B cell (primary cell): ENCODE results near the gene ODF2L. TPM values are rescaled to one million over a fixed set of nuclear protein-coding genes. Genes with fewer than 3 reads are reported as not detected.

Experiments
- ATAC-seq: fragments of 200-7000 bp; cut with Tn5 transposase; one replicate; pipeline ENCODE4 v1.10.0; 2021; ENCODE audit warnings: low read depth, mild to moderate bottlenecking, moderate number of reproducible peaks, moderate library complexity
- CTCF ChIA-PET: fragments of 350-600 bp; sonication (Branson Sonifier 250); formaldehyde crosslinking; loops from one replicate; lab custom pipeline; 2021; ENCODE audit warnings: antibody characterized with exemption, inconsistent platforms; lab: Charles Lee
- POLR2A ChIA-PET: fragments of 350-600 bp; sonication (Branson Sonifier 250); formaldehyde crosslinking; loops from one replicate; lab custom pipeline; 2021; ENCODE audit warnings: antibody characterized with exemption; lab: Charles Lee
- DNase-seq: peaks from one replicate; pipeline ENCODE4 v3.0.0; 2013
- H2AFZ ChIP-seq: 2 replicates; pipeline ENCODE4 v1.6.1; 2012; ENCODE audit warnings: mild to moderate bottlenecking, low read depth, low read length; ENCODE audit not compliant: insufficient read depth, poor library complexity, severe bottlenecking
- H3K27ac ChIP-seq, 2 donors: 1 replicate in 1 of 2; 2 replicates in 1 of 2; pipeline ENCODE4 v1.5.1; 2012 to 2013; ENCODE audit warnings: low read length in 2 of 2, mild to moderate bottlenecking in 2 of 2, moderate library complexity in 1 of 2
- H3K27me3 ChIP-seq, 4 experiments: fragments of 200-600 bp in 1 of 4; sonication (generic) in 1 of 4; replicated peaks in 1 of 4; 1 replicate in 2 of 4; 2 replicates in 2 of 4; pipeline versions ENCODE4 v1.6.1 to v1.7.0; 2013 to 2016; ENCODE audit warnings: low read length in 3 of 4, mild to moderate bottlenecking in 2 of 4, mixed read lengths in 1 of 4, moderate library complexity in 1 of 4; ENCODE audit not compliant: insufficient read depth in 4 of 4, control insufficient read depth in 3 of 4; ENCODE audit errors: control extremely low read depth in 1 of 4
- H3K36me3 ChIP-seq, 2 experiments: replicated peaks in 1 of 2; 1 replicate in 1 of 2; 2 replicates in 1 of 2; pipeline versions ENCODE4 v1.6.1 to v1.7.1; 2013; ENCODE audit warnings: low read length in 1 of 2; ENCODE audit not compliant: insufficient read depth in 2 of 2, control insufficient read depth in 1 of 2; ENCODE audit errors: control extremely low read depth in 1 of 2, extremely low read depth in 1 of 2
- H3K4me1 ChIP-seq, 2 donors: fragments of 200-600 bp in 1 of 2; sonication (generic) in 1 of 2; 1 replicate in 1 of 2; 2 replicates in 1 of 2; pipeline versions ENCODE4 v1.5.1 to v1.6.1; 2013 to 2017; ENCODE audit warnings: low read length in 2 of 2; ENCODE audit not compliant: control insufficient read depth in 2 of 2, insufficient read depth in 2 of 2
- H3K4me2 ChIP-seq: replicated peaks from 2 replicates; pipeline ENCODE3; 2012; ENCODE audit warnings: mild to moderate bottlenecking, low read depth, low read length; ENCODE audit not compliant: poor library complexity, severe bottlenecking
- H3K4me3 ChIP-seq, 5 experiments: fragments of 200-600 bp in 1 of 5; sonication (generic) in 1 of 5; 1 replicate in 3 of 5; 2 replicates in 2 of 5; pipeline versions ENCODE4 v1.5.1 to v1.7.0; 2011 to 2016; ENCODE audit warnings: low read length in 4 of 5, mild to moderate bottlenecking in 4 of 5, low read depth in 2 of 5, control low read depth in 1 of 5, moderate library complexity in 1 of 5; ENCODE audit not compliant: insufficient read depth in 1 of 5; ENCODE audit errors: control extremely low read depth in 1 of 5, extremely low read depth in 1 of 5
- H3K79me2 ChIP-seq: fragments of 200-600 bp; sonication (generic); one replicate; pipeline ENCODE4 v1.6.0; 2016; ENCODE audit warnings: low read length; ENCODE audit not compliant: control insufficient read depth, insufficient read depth
- H3K9ac ChIP-seq: fragments of 200-600 bp; sonication (generic); 2 replicates; pipeline ENCODE4 v1.6.1; 2017; ENCODE audit warnings: mild to moderate bottlenecking, low read length, moderate library complexity
- H3K9me3 ChIP-seq, 3 donors: one replicate each; pipeline versions ENCODE4 v1.6.1 to v1.7.1; 2013; ENCODE audit warnings: low read length in 2 of 3; ENCODE audit not compliant: control insufficient read depth in 2 of 3, insufficient read depth in 1 of 3; ENCODE audit errors: control extremely low read depth in 1 of 3
- H4K20me1 ChIP-seq: 2 replicates; pipeline ENCODE4 v1.6.0; 2012; ENCODE audit warnings: mild to moderate bottlenecking, low read length; ENCODE audit not compliant: insufficient read depth, control insufficient read depth, poor library complexity, severe bottlenecking
- H3K27ac Mint-ChIP-seq: one replicate; pipeline ENCODE4 v1.8.0; 2021; ENCODE audit warnings: mixed read lengths
- H3K27me3 Mint-ChIP-seq: one replicate; pipeline ENCODE4 v1.8.0; 2021; ENCODE audit warnings: mixed read lengths
- H3K4me1 Mint-ChIP-seq: one replicate; pipeline ENCODE4 v1.8.0; 2021; ENCODE audit warnings: mixed read lengths
- H3K4me3 Mint-ChIP-seq: one replicate; pipeline ENCODE4 v1.8.0; 2021; ENCODE audit warnings: mixed read lengths
- H3K9me3 Mint-ChIP-seq: one replicate; pipeline ENCODE4 v1.8.0; 2022; ENCODE audit warnings: mixed read lengths; ENCODE audit not compliant: insufficient read depth
- EZH2 ChIP-seq: IDR thresholded peaks from 2 replicates; pipeline ENCODE4 v1.6.1; 2012; ENCODE audit warnings: borderline replicate concordance, low read depth, mild to moderate bottlenecking, moderate library complexity, low read length; ENCODE audit not compliant: insufficient read depth, poor library complexity, severe bottlenecking
- WGBS: methylation state at CpG from one replicate; pipeline ENCODE4 v1.1.5; 2013; ENCODE audit warnings: missing lambda C conversion rate; ENCODE audit not compliant: insufficient coverage; 5-methylcytosine and 5-hydroxymethylcytosine counted together
- intact Hi-C: fragments of 100-400 bp; cut with micrococcal nuclease; formaldehyde crosslinking; loops from one replicate; pipeline ENCODE4 v1.10.0; 2022
- polyA plus RNA-seq: library from polyadenylated mRNA; depleted of rRNA; stranded (reverse); fragments of >200 nt; gene quantifications from 2 replicates; pipeline ENCODE4 v1.2.3, GENCODE V29; 2012
- total RNA-seq, 2 donors: library from RNA; stranded (reverse); fragments of 120-200 nt in 1 of 2; gene quantifications; 1 replicate in 1 of 2; 2 replicates in 1 of 2; pipeline versions ENCODE4 v1.2.3 to v1.2.4, GENCODE V29; 2013 to 2022
- TF ChIP-seq, protein P1 (sequence below): fragments of 200-600 bp; IDR thresholded peaks from one replicate; pipeline ENCODE4 v1.8.0; 2022; ENCODE audit warnings: antibody characterized with exemption, mild to moderate bottlenecking

Gene ODF2L
- total and polyA plus RNA-seq, 2 donors (not counting 1 experiment from before 2014, with no cell fraction given), result 13.0 to 61.3 TPM

DNA sequence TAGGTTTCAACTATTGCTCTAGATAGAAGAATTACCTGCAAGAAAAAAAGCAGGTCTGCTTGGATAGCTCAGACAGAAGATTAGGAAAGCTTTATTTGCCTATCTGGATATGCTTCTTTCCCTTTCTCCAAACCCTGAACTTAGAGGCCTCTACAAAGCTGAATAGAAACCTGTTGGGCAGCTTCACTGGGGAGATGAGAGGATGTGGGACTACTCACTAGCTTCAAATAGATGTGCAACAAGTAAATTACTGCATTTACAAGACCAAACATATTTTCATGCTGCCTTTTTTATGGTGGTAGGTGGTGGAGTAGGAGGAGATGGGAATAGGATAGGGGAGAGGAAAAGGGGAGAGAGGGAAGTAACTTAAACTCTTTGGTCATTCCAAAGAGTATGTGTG lies 34.3 kb upstream of the ODF2L start:
- no peak overlapping the region for H2AFZ ChIP-seq
- H3K9ac ChIP-seq, result no peak overlapping the region
- H3K9me3 Mint-ChIP-seq, result no peaks in the 10 kb centered on the region
- H3K27me3 ChIP-seq, result no peaks in the 10 kb centered on the region
- CTCF ChIA-PET, result interaction anchor here (1.4 to 1.6 kb wide), 4 partner anchors 9 to 71 kb away, joined by 3 to 5 read pairs (median 4); no protein-coding TSS in a partner anchor
- no peak overlapping the region for H3K27ac Mint-ChIP-seq
- POLR2A ChIA-PET, result no interaction called here
- no peak overlapping the region for H3K27ac ChIP-seq
- no peaks in the 10 kb centered on the region for H3K36me3 ChIP-seq
- H3K4me3 ChIP-seq, result no peak overlapping the region
- TF ChIP-seq EZH2, result no peak
- TF ChIP-seq, protein P1, sequence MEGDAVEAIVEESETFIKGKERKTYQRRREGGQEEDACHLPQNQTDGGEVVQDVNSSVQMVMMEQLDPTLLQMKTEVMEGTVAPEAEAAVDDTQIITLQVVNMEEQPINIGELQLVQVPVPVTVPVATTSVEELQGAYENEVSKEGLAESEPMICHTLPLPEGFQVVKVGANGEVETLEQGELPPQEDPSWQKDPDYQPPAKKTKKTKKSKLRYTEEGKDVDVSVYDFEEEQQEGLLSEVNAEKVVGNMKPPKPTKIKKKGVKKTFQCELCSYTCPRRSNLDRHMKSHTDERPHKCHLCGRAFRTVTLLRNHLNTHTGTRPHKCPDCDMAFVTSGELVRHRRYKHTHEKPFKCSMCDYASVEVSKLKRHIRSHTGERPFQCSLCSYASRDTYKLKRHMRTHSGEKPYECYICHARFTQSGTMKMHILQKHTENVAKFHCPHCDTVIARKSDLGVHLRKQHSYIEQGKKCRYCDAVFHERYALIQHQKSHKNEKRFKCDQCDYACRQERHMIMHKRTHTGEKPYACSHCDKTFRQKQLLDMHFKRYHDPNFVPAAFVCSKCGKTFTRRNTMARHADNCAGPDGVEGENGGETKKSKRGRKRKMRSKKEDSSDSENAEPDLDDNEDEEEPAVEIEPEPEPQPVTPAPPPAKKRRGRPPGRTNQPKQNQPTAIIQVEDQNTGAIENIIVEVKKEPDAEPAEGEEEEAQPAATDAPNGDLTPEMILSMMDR, result no peak
- ATAC-seq (no peak), DNase-seq (no peak)
- no peaks in the 10 kb centered on the region for H3K79me2 ChIP-seq
- H3K4me2 ChIP-seq, result no peak overlapping the region
- H3K4me3 Mint-ChIP-seq, result no peak overlapping the region
- H3K4me1 Mint-ChIP-seq, result no peaks in the 10 kb centered on the region
- intact Hi-C loops, result no loop called here
- peaks cover 13% of the 10 kb centered on the region for H3K27me3 Mint-ChIP-seq
- no peaks in the 10 kb centered on the region for H3K9me3 ChIP-seq
- H3K4me1 ChIP-seq, result no peaks in the 10 kb centered on the region
- H4K20me1 ChIP-seq, result no peaks in the 10 kb centered on the region

DNA sequence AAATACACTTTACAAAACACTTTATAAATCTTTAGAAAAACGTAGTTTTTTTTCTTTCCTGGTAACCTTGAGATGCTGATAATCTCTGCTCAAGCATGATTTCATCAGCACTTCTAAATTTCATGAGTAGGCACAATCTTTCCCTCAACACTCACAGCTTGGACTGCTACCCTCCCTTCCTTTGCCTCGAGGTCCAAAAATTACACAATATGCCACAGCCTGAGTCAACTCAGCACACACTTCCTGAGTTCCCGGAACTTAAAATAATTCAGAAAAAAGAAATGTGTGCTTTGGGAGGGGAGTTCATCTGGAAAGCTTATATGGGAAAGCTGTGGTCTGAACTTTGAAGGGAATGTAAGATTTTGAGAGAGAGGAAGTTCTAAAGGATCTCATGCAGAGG lies 33.7 kb upstream of the ODF2L start:
- H3K27ac ChIP-seq, result no peak overlapping the region
- no peak overlapping the region for H3K27ac Mint-ChIP-seq
- no peaks in the 10 kb centered on the region for H3K4me1 Mint-ChIP-seq
- H3K4me3 Mint-ChIP-seq, result no peak overlapping the region
- no peaks in the 10 kb centered on the region for H3K9me3 Mint-ChIP-seq
- H4K20me1 ChIP-seq, result no peaks in the 10 kb centered on the region
- no peaks in the 10 kb centered on the region for H3K79me2 ChIP-seq
- no peak for DNase-seq
- no peak overlapping the region for H2AFZ ChIP-seq
- no peaks in the 10 kb centered on the region for H3K4me1 ChIP-seq
- POLR2A ChIA-PET, result no interaction called here
- H3K27me3 ChIP-seq, result no peaks in the 10 kb centered on the region
- no peak overlapping the region for H3K9ac ChIP-seq
- TF ChIP-seq EZH2, result no peak
- TF ChIP-seq, protein P1, result no peak
- no peaks in the 10 kb centered on the region for H3K36me3 ChIP-seq
- no peaks in the 10 kb centered on the region for H3K9me3 ChIP-seq
- H3K4me2 ChIP-seq, result no peak overlapping the region
- 17% methylated on average over 1 of the region's 3 CpGs for WGBS
- CTCF ChIA-PET, result interaction anchor here (1.4 to 1.6 kb wide), 4 partner anchors 8 to 72 kb away, joined by 3 to 5 read pairs (median 4); no protein-coding TSS in a partner anchor
- intact Hi-C loops, result no loop called here
- peaks cover 15% of the 10 kb centered on the region for H3K27me3 Mint-ChIP-seq
- H3K4me3 ChIP-seq, result no peak overlapping the region
- no peak for ATAC-seq
